ENCODE measurements around the gene ZNF30.

DNA sequence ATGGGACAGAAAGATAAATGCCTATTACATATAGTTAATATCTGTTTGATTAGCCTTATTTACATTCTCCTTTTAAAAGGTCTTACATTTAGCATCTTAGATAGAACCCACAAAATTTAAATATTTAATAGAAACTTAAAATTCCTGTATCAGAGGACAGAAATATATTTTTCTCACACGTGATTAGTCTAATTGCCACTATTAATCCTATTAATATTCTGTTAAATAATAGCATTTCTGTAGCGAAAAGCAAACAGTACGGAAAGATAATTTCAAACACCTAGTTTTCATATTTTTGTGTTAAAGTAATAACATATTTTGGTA, 380 bp upstream of the ZNF30 start:
- TF ChIP-seq, protein P1, sequence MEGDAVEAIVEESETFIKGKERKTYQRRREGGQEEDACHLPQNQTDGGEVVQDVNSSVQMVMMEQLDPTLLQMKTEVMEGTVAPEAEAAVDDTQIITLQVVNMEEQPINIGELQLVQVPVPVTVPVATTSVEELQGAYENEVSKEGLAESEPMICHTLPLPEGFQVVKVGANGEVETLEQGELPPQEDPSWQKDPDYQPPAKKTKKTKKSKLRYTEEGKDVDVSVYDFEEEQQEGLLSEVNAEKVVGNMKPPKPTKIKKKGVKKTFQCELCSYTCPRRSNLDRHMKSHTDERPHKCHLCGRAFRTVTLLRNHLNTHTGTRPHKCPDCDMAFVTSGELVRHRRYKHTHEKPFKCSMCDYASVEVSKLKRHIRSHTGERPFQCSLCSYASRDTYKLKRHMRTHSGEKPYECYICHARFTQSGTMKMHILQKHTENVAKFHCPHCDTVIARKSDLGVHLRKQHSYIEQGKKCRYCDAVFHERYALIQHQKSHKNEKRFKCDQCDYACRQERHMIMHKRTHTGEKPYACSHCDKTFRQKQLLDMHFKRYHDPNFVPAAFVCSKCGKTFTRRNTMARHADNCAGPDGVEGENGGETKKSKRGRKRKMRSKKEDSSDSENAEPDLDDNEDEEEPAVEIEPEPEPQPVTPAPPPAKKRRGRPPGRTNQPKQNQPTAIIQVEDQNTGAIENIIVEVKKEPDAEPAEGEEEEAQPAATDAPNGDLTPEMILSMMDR (IDR thresholded peaks at IDR 0.05): no peak
- TF ChIP-seq EZH2 (IDR thresholded peaks at IDR 0.05; ENCODE audit: borderline replicate concordance, insufficient read depth, low read depth, low read length, poor library complexity, severe bottlenecking): no peak

All from B cell (primary cell).